ENCODE results near the gene IPO4.
A peak's percentile ranks its signal among the peaks of the same experiment; 100 is the strongest.

IPO4 gene

DNA sequence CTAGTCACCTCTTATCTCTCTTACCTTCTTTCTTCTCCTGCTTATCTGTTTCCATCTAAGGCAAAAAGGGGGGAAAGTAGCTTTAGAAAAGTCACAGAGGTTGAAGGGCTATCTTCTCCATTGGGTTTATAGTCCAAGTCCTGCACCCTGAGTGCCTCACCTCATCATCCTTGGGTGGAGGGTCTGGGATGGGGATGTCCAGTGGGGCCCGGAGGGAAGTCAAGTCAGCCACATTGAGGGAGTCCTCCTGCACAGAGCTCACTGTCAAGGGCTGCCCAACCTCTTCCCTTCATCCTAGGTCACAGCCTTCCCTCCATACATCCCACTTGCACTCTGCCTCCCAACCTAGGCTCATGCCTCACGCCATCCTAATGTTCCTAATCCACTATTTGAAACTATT is 43.4 kb downstream of the IPO4 start:
- H3K36me3 ChIP-seq (replicated peaks): peaks cover 15% of the 10 kb centered on the region
- H3K4me3 ChIP-seq (ENCODE audit: low read depth, low read length): no peak overlapping the region
- H3K27ac ChIP-seq: no peak overlapping the region
- no peaks in the 10 kb centered on the region for H3K27me3 ChIP-seq (replicated peaks)
- no peak for DNase-seq
- TF ChIP-seq, protein P1, sequence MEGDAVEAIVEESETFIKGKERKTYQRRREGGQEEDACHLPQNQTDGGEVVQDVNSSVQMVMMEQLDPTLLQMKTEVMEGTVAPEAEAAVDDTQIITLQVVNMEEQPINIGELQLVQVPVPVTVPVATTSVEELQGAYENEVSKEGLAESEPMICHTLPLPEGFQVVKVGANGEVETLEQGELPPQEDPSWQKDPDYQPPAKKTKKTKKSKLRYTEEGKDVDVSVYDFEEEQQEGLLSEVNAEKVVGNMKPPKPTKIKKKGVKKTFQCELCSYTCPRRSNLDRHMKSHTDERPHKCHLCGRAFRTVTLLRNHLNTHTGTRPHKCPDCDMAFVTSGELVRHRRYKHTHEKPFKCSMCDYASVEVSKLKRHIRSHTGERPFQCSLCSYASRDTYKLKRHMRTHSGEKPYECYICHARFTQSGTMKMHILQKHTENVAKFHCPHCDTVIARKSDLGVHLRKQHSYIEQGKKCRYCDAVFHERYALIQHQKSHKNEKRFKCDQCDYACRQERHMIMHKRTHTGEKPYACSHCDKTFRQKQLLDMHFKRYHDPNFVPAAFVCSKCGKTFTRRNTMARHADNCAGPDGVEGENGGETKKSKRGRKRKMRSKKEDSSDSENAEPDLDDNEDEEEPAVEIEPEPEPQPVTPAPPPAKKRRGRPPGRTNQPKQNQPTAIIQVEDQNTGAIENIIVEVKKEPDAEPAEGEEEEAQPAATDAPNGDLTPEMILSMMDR (IDR thresholded peaks at IDR 0.05; ENCODE audit: low read depth, low read length, missing control alignments): no peak
- in situ Hi-C loops (cut with HindIII; ENCODE audit: low pct_ligation_motif_present, low sequenced_read_pairs): no loop called here

DNA sequence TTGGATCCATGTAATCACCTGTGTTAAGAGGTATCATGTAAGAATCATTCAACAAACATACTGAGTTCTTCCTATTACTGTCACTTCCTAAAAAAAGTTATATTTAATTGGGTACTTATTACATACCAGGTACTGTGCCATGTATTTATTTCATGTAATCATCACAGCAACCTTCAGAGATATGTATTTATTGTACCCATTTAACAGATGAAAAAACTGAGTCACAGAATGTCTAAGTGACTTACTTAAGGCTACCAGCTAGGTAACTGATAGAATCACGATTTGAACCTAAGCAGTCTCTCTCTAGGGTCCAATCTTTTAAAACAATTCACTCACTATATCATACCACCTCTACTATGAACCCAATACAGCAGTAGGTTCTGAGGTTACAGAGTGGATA is 44.2 kb downstream of the IPO4 start:
- TF ChIP-seq, protein P1 (IDR thresholded peaks at IDR 0.05; ENCODE audit: low read depth, low read length, missing control alignments): no peak
- H3K27ac ChIP-seq: no peak overlapping the region
- H3K4me3 ChIP-seq (ENCODE audit: low read depth, low read length): no peak overlapping the region
- peaks cover 8% of the 10 kb centered on the region for H3K36me3 ChIP-seq (replicated peaks)
- in situ Hi-C loops (cut with HindIII; ENCODE audit: low pct_ligation_motif_present, low sequenced_read_pairs): no loop called here
- no peak for DNase-seq
- H3K27me3 ChIP-seq (replicated peaks): no peaks in the 10 kb centered on the region

DNA sequence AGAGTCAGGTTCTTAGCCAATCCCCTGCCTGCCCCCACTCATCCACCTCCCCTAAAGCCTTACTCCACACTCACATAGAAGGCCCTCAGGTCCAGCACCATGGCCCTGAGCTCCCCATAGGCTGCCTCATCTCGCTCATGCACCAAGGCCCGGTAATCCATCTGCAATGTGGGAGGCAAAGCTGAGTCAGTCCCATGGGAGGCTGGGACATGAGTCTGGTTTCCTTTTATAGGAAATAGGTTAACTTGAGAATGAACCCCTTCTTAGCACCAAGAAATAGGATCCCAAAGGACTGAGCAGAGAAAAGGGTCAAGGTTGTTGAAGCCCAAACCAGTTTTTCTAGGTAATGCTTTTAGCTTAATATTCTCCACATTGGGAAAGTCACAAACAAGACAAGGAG is 45.1 kb downstream of the IPO4 start:
- Histone ChIP-seq H3K27ac (no peak overlapping the region), H3K36me3 (replicated peaks) (peaks cover 7% of the 10 kb centered on the region), H3K27me3 (replicated peaks) (no peaks in the 10 kb centered on the region), H3K4me3 (ENCODE audit: low read depth, low read length) (no peak overlapping the region)
- TF ChIP-seq, protein P1 (IDR thresholded peaks at IDR 0.05; ENCODE audit: low read depth, low read length, missing control alignments): no peak
- in situ Hi-C loops (cut with HindIII; ENCODE audit: low pct_ligation_motif_present, low sequenced_read_pairs): no loop called here
- DNase-seq: peak; percentile 68

DNA sequence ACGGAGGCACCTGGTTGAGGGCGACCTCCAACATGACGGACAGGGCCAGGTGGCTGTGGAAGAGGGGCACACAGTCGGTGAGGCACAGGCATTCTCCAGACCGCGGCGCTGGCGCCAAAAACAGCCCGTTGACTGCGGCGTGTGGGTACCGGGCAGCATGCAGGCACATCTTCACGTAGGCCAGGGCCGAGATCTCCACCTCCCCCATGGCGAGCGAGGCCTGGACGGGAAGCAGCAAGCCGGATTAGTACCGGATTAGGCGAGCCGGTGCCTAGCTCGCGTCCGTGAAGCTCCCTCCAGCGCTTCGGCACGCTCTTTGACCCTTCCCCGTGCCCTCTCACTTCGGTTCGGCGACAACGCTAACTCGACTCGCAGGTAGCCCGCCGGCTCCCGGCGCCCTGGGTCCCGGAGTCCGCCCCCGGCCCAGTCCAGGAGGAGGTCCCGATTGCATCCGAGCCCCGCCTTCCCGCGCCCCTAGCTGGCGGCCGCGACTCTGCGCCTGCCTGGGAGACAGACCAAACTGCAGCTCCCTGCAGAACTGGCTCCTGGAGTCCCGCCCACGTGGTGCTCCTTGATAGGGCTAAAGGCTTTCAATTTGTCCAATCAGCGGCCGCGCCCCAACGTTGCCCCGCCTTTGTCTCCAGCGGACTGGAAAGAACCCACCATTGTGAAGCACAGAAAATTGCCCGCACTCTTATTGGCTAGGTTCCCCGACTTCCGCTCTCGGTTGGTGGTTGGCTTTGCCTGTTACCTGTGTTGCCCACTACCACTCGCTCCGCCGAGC is 47.3 kb downstream of the IPO4 start, which contains the start of gene EMC9:
Gene EMC9 (minus strand): TSS at position 495 of the 784 bp plus-strand sequence. CDS start 287 bp downstream, at position 208.
- H3K4me3 ChIP-seq (ENCODE audit: low read depth, low read length): peak within 1 kb of the TSS; percentile 93
- peaks cover 16% of the 10 kb centered on the region for H3K36me3 ChIP-seq (replicated peaks)
- no peaks in the 10 kb centered on the region for H3K27me3 ChIP-seq (replicated peaks)
- H3K27ac ChIP-seq: peak within 1 kb of the TSS; percentile 66
- TF ChIP-seq, protein P1 (IDR thresholded peaks at IDR 0.05; ENCODE audit: low read depth, low read length, missing control alignments): peak; percentile 65
- DNase-seq: peak; percentile 100
- in situ Hi-C loops (cut with HindIII; ENCODE audit: low pct_ligation_motif_present, low sequenced_read_pairs): no loop called here

DNA sequence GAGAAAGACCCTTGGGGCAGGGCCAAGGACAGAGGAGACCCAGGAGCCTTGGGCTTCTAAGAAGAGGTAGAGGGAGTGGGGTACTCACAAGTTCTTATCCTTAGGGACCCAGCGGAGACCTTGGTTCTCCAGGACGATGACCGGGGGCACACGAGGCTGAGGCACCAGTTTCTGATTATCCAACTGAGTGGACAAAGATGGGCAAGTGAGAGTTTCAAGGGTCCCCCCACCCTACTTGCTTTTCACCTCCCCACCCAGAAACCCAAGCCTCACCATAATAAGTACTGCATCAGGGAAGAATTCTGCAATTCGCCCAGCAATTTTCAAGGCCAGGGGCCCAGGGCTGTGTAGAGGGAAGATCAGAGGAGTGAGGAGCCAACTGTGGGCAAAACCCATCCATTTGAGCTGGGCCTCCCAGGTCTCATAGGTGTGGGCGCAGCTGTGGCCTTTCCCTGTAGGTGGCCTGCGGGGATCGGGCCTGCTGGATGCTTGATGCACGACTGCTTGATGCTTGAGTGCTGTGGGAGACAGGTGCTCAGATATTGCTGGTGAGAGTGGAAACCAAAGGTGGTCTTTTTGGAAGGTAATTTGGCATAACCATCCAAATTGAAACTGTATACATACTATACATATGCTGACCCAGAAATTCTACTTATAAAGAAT is 49.2 kb downstream of the IPO4 start:
- DNase-seq: no peak
- H3K36me3 ChIP-seq (replicated peaks): peaks cover 16% of the 10 kb centered on the region
- no peak overlapping the region for H3K4me3 ChIP-seq (ENCODE audit: low read depth, low read length)

More for the DNA sequence above, 49.2 kb downstream of the IPO4 start:
- in situ Hi-C loops (cut with HindIII; ENCODE audit: low pct_ligation_motif_present, low sequenced_read_pairs): no loop called here
- TF ChIP-seq, protein P1 (IDR thresholded peaks at IDR 0.05; ENCODE audit: low read depth, low read length, missing control alignments): no peak
- Histone ChIP-seq H3K27me3 (replicated peaks) (no peaks in the 10 kb centered on the region), H3K27ac (no peak overlapping the region)
